Liver (tissue), 9 donors: ENCODE measurements around the gene RPS6KA2. TPM values are rescaled to one million over a fixed set of nuclear protein-coding genes. Genes with fewer than 3 reads are reported as not detected.

Source experiments
- DNase-seq: peaks from one replicate; pipeline ENCODE4 v3.0.0-alpha.2; 2017; ENCODE audit warnings: low spot score
- H3K27ac ChIP-seq, 2 donors: one replicate each; pipeline ENCODE4 v1.7.0; 2013; ENCODE audit warnings: inconsistent platforms in 2 of 2, low read length in 2 of 2, control low read depth in 1 of 2, low read depth in 1 of 2, mild to moderate bottlenecking in 1 of 2
- H3K27me3 ChIP-seq, 4 donors: one replicate each; pipeline versions ENCODE4 v1.6.1 to v1.7.0; 2013; ENCODE audit warnings: low read length in 3 of 4, inconsistent platforms in 1 of 4, mild to moderate bottlenecking in 1 of 4, moderate library complexity in 1 of 4; ENCODE audit not compliant: control insufficient read depth in 4 of 4, insufficient read depth in 4 of 4
- H3K36me3 ChIP-seq, 4 donors: one replicate each; pipeline versions ENCODE4 v1.6.1 to v1.7.0; 2013; ENCODE audit warnings: low read length in 3 of 4, mild to moderate bottlenecking in 3 of 4, low read depth in 1 of 4, moderate library complexity in 1 of 4; ENCODE audit not compliant: control insufficient read depth in 4 of 4, insufficient read depth in 3 of 4
- H3K4me1 ChIP-seq, 4 donors: one replicate each; pipeline versions ENCODE4 v1.6.1 to v1.7.0; 2013; ENCODE audit warnings: low read length in 3 of 4, mild to moderate bottlenecking in 3 of 4, moderate library complexity in 1 of 4; ENCODE audit not compliant: control insufficient read depth in 4 of 4, insufficient read depth in 4 of 4
- H3K4me3 ChIP-seq, 3 donors: one replicate each; pipeline versions ENCODE4 v1.6.1 to v1.7.0; 2013; ENCODE audit warnings: low read length in 3 of 3, control low read depth in 1 of 3, low read depth in 1 of 3, mild to moderate bottlenecking in 1 of 3
- H3K9ac ChIP-seq, 2 donors: one replicate each; pipeline ENCODE4 v1.7.0; 2013; ENCODE audit warnings: low read length in 2 of 2, mild to moderate bottlenecking in 2 of 2, moderate library complexity in 2 of 2, control low read depth in 1 of 2, low read depth in 1 of 2
- H3K9me3 ChIP-seq, 4 donors: one replicate each; pipeline versions ENCODE4 v1.6.1 to v1.7.0; 2013; ENCODE audit warnings: low read length in 3 of 4; ENCODE audit not compliant: control insufficient read depth in 4 of 4
- CTCF ChIP-seq: fragments of 150-350 bp; IDR thresholded peaks from 2 replicates; pipeline ENCODE4 v1.5.1; 2017; ENCODE audit warnings: improper control_type of control experiment, low read depth, low read length; ENCODE audit not compliant: missing input control
- EGR1 ChIP-seq, 2 donors: IDR thresholded peaks; 2 replicates each; pipeline ENCODE4 v1.6.1; 2016 to 2018; ENCODE audit warnings: antibody characterized with exemption in 2 of 2, low read depth in 2 of 2
- FOXA1 ChIP-seq: IDR thresholded peaks from 2 replicates; pipeline ENCODE4 v1.6.1; 2016; ENCODE audit warnings: antibody characterized with exemption
- FOXA2 ChIP-seq: IDR thresholded peaks from 2 replicates; pipeline ENCODE4 v1.6.1; 2016; ENCODE audit warnings: antibody characterized with exemption
- HNF4A ChIP-seq, 2 donors: conservative IDR thresholded peaks; 2 replicates each; pipeline ENCODE4 v1.6.1; 2016; ENCODE audit warnings: antibody characterized with exemption in 2 of 2, mild to moderate bottlenecking in 2 of 2
- JUND ChIP-seq, 2 donors: IDR thresholded peaks; 2 replicates each; pipeline ENCODE4 v1.6.1; 2016; ENCODE audit warnings: antibody characterized with exemption in 2 of 2
- NR2F2 ChIP-seq: IDR thresholded peaks from 2 replicates; pipeline ENCODE4 v1.6.1; 2016; ENCODE audit warnings: antibody characterized with exemption
- RAD21 ChIP-seq, 2 donors: IDR thresholded peaks; 2 replicates each; pipeline ENCODE4 v1.6.1; 2016; ENCODE audit warnings: antibody characterized with exemption in 2 of 2, mild to moderate bottlenecking in 2 of 2
- SP1 ChIP-seq: IDR thresholded peaks from 2 replicates; pipeline ENCODE4 v1.6.1; 2018; ENCODE audit warnings: antibody characterized with exemption, mild to moderate bottlenecking
- TAF1 ChIP-seq: conservative IDR thresholded peaks from 2 replicates; pipeline ENCODE4 v1.6.1; 2016; ENCODE audit warnings: antibody characterized with exemption, mild to moderate bottlenecking
- YY1 ChIP-seq: IDR thresholded peaks from 2 replicates; pipeline ENCODE4 v1.6.1; 2016; ENCODE audit warnings: antibody characterized with exemption, mild to moderate bottlenecking
- ZBTB33 ChIP-seq: IDR thresholded peaks from 2 replicates; pipeline ENCODE4 v1.6.1; 2016; ENCODE audit warnings: antibody characterized with exemption
- WGBS: extraction: QIAGEN DNeasy Blood & Tissue Kit; methylation state at CpG from one replicate; pipeline ENCODE4 v1.1.7; 2013; 5-methylcytosine and 5-hydroxymethylcytosine counted together
- polyA plus RNA-seq, 2 donors: library from polyadenylated mRNA; stranded (reverse) in 1 of 2; unstranded in 1 of 2; fragments of 200-250 nt in 1 of 2; fragments of >200 nt in 1 of 2; fragmentation: Nextera tagmentation in 1 of 2; extraction: Ambion mirVana in 1 of 2; gene quantifications; one replicate each; pipeline versions ENCODE4 v1.2.1 to v1.2.3, GENCODE V29; 2013 to 2015
- total RNA-seq, 2 donors: library from RNA; depleted of rRNA; stranded (reverse); fragments of >200 nt; gene quantifications; one replicate each; pipeline ENCODE4 v1.2.3, GENCODE V29; 2014
- TF ChIP-seq, protein P1 (sequence below): IDR thresholded peaks from 2 replicates; pipeline ENCODE4 v1.6.1; 2016; ENCODE audit warnings: antibody characterized with exemption, mild to moderate bottlenecking
- TF ChIP-seq, protein P2 (sequence below): IDR thresholded peaks from 2 replicates; pipeline ENCODE4 v1.6.1; 2016; ENCODE audit warnings: antibody characterized with exemption
- TF ChIP-seq, protein P3 (sequence below): IDR thresholded peaks from 2 replicates; pipeline ENCODE4 v1.6.1; 2016; ENCODE audit warnings: antibody characterized with exemption
- donor health status: healthy.
- donor health status: healthy.
- donor health status: healthy.
- donor health status: healthy.
- donor health status: healthy.

Gene RPS6KA2
- total and polyA plus RNA-seq, 4 donors = 2.5 to 9.0 (median 5.0) TPM

- H3K27me3 ChIP-seq = no peaks in the 10 kb centered on the region
- H3K27ac ChIP-seq = no peak overlapping the region
- 92% methylated on average over 15 of the region's 15 CpGs for WGBS
- no peaks in the 10 kb centered on the region for H3K4me1 ChIP-seq
- peaks cover 0 to 8% (median 4%) of the 10 kb centered on the region in 4 donors for H3K36me3 ChIP-seq
- H3K4me3 ChIP-seq = no peak overlapping the region
- TF ChIP-seq YY1 (no peak), FOXA1 (no peak), EGR1 (IDR thresholded peaks at IDR 0.05; ENCODE audit: low read depth in 2 of 2) (no peak), SP1 (no peak), NR2F2 (no peak), RAD21 (IDR thresholded peaks at IDR 0.05) (no peak), ZBTB33 (no peak), HNF4A (conservative IDR thresholded peaks at IDR 0.05) (no peak), FOXA2 (no peak), TAF1 (no peak)
- TF ChIP-seq, protein P1, sequence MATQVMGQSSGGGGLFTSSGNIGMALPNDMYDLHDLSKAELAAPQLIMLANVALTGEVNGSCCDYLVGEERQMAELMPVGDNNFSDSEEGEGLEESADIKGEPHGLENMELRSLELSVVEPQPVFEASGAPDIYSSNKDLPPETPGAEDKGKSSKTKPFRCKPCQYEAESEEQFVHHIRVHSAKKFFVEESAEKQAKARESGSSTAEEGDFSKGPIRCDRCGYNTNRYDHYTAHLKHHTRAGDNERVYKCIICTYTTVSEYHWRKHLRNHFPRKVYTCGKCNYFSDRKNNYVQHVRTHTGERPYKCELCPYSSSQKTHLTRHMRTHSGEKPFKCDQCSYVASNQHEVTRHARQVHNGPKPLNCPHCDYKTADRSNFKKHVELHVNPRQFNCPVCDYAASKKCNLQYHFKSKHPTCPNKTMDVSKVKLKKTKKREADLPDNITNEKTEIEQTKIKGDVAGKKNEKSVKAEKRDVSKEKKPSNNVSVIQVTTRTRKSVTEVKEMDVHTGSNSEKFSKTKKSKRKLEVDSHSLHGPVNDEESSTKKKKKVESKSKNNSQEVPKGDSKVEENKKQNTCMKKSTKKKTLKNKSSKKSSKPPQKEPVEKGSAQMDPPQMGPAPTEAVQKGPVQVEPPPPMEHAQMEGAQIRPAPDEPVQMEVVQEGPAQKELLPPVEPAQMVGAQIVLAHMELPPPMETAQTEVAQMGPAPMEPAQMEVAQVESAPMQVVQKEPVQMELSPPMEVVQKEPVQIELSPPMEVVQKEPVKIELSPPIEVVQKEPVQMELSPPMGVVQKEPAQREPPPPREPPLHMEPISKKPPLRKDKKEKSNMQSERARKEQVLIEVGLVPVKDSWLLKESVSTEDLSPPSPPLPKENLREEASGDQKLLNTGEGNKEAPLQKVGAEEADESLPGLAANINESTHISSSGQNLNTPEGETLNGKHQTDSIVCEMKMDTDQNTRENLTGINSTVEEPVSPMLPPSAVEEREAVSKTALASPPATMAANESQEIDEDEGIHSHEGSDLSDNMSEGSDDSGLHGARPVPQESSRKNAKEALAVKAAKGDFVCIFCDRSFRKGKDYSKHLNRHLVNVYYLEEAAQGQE = no peak
- TF ChIP-seq, protein P2, sequence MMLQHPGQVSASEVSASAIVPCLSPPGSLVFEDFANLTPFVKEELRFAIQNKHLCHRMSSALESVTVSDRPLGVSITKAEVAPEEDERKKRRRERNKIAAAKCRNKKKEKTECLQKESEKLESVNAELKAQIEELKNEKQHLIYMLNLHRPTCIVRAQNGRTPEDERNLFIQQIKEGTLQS = no peak
- TF ChIP-seq, protein P3, sequence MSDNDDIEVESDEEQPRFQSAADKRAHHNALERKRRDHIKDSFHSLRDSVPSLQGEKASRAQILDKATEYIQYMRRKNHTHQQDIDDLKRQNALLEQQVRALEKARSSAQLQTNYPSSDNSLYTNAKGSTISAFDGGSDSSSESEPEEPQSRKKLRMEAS = no peak
- no peaks in the 10 kb centered on the region for H3K9me3 ChIP-seq
- no peak overlapping the region for H3K9ac ChIP-seq
- no peak for DNase-seq
These were observed 93.7 kb downstream of the RPS6KA2 start for GRCh38 chr6:166533205-166533824.

- no peaks in the 10 kb centered on the region for H3K4me1 ChIP-seq
- H3K4me3 ChIP-seq = no peak overlapping the region
- no peak overlapping the region for H3K27ac ChIP-seq
- H3K9ac ChIP-seq = no peak overlapping the region
- H3K9me3 ChIP-seq = no peaks in the 10 kb centered on the region
- TF ChIP-seq, protein P1 = no peak
- no peak for TF ChIP-seq HNF4A (conservative IDR thresholded peaks at IDR 0.05)
- no peak for TF ChIP-seq YY1
- no peak for TF ChIP-seq ZBTB33
- TF ChIP-seq TAF1 = no peak
- TF ChIP-seq, protein P3 = no peak
- no peak for TF ChIP-seq CTCF
- no peak for TF ChIP-seq SP1
- no peak for TF ChIP-seq JUND (IDR thresholded peaks at IDR 0.05)
- TF ChIP-seq FOXA2 = no peak
- H3K36me3 ChIP-seq = peaks cover 0 to 8% (median 4%) of the 10 kb centered on the region in 4 donors
- DNase-seq = no peak
- no peaks in the 10 kb centered on the region for H3K27me3 ChIP-seq
- whole genome bisulfite sequencing = 88% methylated on average over 12 of the region's 12 CpGs
These were observed 94.7 kb downstream of the RPS6KA2 start for GRCh38 chr6:166532302-166532701.
